ENCODE results near the gene CLEC7A.

- TF ChIP-seq, protein P1, sequence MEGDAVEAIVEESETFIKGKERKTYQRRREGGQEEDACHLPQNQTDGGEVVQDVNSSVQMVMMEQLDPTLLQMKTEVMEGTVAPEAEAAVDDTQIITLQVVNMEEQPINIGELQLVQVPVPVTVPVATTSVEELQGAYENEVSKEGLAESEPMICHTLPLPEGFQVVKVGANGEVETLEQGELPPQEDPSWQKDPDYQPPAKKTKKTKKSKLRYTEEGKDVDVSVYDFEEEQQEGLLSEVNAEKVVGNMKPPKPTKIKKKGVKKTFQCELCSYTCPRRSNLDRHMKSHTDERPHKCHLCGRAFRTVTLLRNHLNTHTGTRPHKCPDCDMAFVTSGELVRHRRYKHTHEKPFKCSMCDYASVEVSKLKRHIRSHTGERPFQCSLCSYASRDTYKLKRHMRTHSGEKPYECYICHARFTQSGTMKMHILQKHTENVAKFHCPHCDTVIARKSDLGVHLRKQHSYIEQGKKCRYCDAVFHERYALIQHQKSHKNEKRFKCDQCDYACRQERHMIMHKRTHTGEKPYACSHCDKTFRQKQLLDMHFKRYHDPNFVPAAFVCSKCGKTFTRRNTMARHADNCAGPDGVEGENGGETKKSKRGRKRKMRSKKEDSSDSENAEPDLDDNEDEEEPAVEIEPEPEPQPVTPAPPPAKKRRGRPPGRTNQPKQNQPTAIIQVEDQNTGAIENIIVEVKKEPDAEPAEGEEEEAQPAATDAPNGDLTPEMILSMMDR (IDR thresholded peaks at IDR 0.05; ENCODE audit: poor library complexity): no peak
- no peak for TF ChIP-seq EZH2phosphoT487 (IDR thresholded peaks at IDR 0.05; ENCODE audit: low read depth, severe bottlenecking, unreplicated experiment)
These were observed 16.1 kb downstream of the CLEC7A start for GRCh38 chr12:10113920-10114319.

All from hepatocyte (in vitro differentiated cells).